Activated T-helper 1 cell treated with anti-CD3 and anti-CD28 coated beads, Interleukin-12 subunit alpha, Interleukin-12 subunit beta, Interleukin-2, Interleukin-4 antibody, amounts not matched to agents 30 ng/mL and 10 ng/mL and 1 ng/mL, durations not matched to agents 14 hours and 24 hours and 36 hours (primary cell): ENCODE data around the gene SNX22. TPM values are rescaled to one million over a fixed set of nuclear protein-coding genes. Genes with fewer than 3 reads are reported as not detected.

ENCODE experiments used
- DNase-seq: peaks from one replicate; pipeline ENCODE4 v3.0.0; 2021; ENCODE audit warnings: low spot score
- H3K27ac Mint-ChIP-seq: one replicate; pipeline ENCODE4 v1.8.0; 2021; ENCODE audit warnings: mild to moderate bottlenecking, mixed read lengths
- H3K27me3 Mint-ChIP-seq: one replicate; pipeline ENCODE4 v1.8.0; 2022; ENCODE audit warnings: mild to moderate bottlenecking, moderate library complexity, mixed read lengths; ENCODE audit not compliant: insufficient read depth
- H3K36me3 Mint-ChIP-seq: one replicate; pipeline ENCODE4 v1.8.0; 2021; ENCODE audit warnings: low read depth, mixed read lengths
- H3K4me1 Mint-ChIP-seq: one replicate; pipeline ENCODE4 v1.8.0; 2021; ENCODE audit warnings: low read depth, mixed read lengths
- H3K4me3 Mint-ChIP-seq: one replicate; pipeline ENCODE4 v1.8.0; 2021; ENCODE audit warnings: mild to moderate bottlenecking, moderate library complexity, mixed read lengths
- H3K9me3 Mint-ChIP-seq: one replicate; pipeline ENCODE4 v1.8.0; 2021; ENCODE audit warnings: mixed read lengths
- intact Hi-C: fragments of 100-400 bp; cut with micrococcal nuclease; formaldehyde crosslinking; loops from one replicate; pipeline ENCODE4 v1.15.1; 2024
- total RNA-seq: library from RNA; stranded (reverse); gene quantifications from 2 replicates; pipeline ENCODE4 v1.2.3, GENCODE V29; 2022

SNX22 gene
- total RNA-seq, 1 donor from 2014 or later = 0.99 TPM

- H3K4me3 Mint-ChIP-seq = no peak overlapping the region
- H3K27me3 Mint-ChIP-seq = no peaks in the 10 kb centered on the region
- no peak overlapping the region for H3K27ac Mint-ChIP-seq
- DNase-seq = no peak
- H3K9me3 Mint-ChIP-seq = no peaks in the 10 kb centered on the region
- no peaks in the 10 kb centered on the region for H3K4me1 Mint-ChIP-seq
- intact Hi-C loops = no loop called here
- peaks cover 49% of the 10 kb centered on the region for H3K36me3 Mint-ChIP-seq
Observed at GRCh38 chr15:64122444-64122843, 29.1 kb upstream of the SNX22 start.

DNA sequence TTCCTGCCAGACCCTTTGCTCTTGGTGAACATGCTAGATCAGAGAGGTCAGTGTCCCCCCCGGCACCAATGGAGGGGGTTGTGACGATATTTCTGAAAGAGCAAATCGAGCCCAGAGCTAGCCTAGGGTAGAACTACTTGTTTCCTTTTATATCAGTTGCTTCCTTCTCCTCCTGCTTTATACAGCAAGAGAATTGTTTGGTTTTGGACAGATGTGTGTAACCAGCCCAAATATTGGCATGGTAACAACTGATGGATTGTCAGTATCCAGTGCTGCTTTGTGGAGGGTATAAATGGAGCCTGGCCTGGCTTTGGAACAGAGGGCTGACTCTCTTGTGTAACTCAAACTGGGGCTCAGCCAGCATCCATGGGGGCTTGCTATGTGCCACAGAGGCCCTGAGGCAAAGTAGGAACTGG is 28.6 kb upstream of the SNX22 start:
- DNase-seq = no peak
- Mint-ChIP-seq H3K27ac (no peak overlapping the region), H3K9me3 (no peaks in the 10 kb centered on the region), H3K36me3 (peaks cover 51% of the 10 kb centered on the region), H3K4me1 (no peaks in the 10 kb centered on the region), H3K4me3 (no peak overlapping the region), H3K27me3 (no peaks in the 10 kb centered on the region)
- intact Hi-C loops = no loop called here

- H3K9me3 Mint-ChIP-seq = no peaks in the 10 kb centered on the region
- intact Hi-C loops = no loop called here
- no peak for DNase-seq
- H3K4me3 Mint-ChIP-seq = no peak overlapping the region
- no peaks in the 10 kb centered on the region for H3K27me3 Mint-ChIP-seq
- H3K36me3 Mint-ChIP-seq = peaks cover 50% of the 10 kb centered on the region
- H3K4me1 Mint-ChIP-seq = no peaks in the 10 kb centered on the region
- no peak overlapping the region for H3K27ac Mint-ChIP-seq
Observed at GRCh38 chr15:64125978-64126377, 25.6 kb upstream of the SNX22 start.

DNA sequence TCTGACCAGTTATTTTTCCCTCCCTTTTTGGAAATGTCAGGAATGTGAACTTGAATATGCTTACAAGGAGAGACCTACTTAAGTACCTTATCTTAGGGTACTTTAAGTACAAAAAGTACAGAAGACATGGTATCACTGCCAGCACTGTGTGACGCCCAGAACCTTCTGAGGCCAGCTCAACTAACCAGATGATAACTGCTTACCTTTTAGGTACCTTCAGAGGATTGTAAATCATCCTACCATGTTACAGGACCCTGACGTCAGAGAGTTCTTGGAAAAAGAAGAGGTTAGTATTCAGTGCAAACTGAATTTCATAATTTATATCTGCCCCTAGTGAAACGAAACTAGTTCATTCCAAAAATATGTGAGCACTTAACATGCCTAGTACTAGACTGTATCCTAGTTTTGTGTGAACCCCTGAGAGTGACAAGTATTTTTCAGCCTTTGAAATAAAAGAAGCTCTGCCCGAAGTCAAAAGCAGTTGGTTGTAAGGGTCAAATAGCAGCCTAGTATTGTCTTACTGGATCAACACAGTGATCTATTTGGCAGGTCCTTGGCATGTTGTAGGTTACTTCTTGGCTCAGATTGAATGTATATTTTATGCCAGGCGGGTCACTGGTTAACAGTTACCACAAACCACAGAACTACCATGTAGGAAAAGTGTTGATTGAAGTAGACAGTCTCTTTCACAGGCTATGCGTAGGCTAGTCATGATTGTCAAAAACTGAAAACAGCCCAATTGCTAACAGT is 23.8 kb upstream of the SNX22 start:
- no peak for DNase-seq
- no peak overlapping the region for H3K4me3 Mint-ChIP-seq
- no peaks in the 10 kb centered on the region for H3K4me1 Mint-ChIP-seq
- H3K27me3 Mint-ChIP-seq = no peaks in the 10 kb centered on the region
- intact Hi-C loops = no loop called here
- H3K27ac Mint-ChIP-seq = no peak overlapping the region
- peaks cover 54% of the 10 kb centered on the region for H3K36me3 Mint-ChIP-seq
- no peaks in the 10 kb centered on the region for H3K9me3 Mint-ChIP-seq

- H3K9me3 Mint-ChIP-seq = no peaks in the 10 kb centered on the region
- no peak for DNase-seq
- peaks cover 46% of the 10 kb centered on the region for H3K36me3 Mint-ChIP-seq
- no peak overlapping the region for H3K4me3 Mint-ChIP-seq
- no peaks in the 10 kb centered on the region for H3K4me1 Mint-ChIP-seq
- intact Hi-C loops = no loop called here
- H3K27me3 Mint-ChIP-seq = no peaks in the 10 kb centered on the region
- H3K27ac Mint-ChIP-seq = no peak overlapping the region
Observed at GRCh38 chr15:64130159-64130558, 21.4 kb upstream of the SNX22 start.

DNA sequence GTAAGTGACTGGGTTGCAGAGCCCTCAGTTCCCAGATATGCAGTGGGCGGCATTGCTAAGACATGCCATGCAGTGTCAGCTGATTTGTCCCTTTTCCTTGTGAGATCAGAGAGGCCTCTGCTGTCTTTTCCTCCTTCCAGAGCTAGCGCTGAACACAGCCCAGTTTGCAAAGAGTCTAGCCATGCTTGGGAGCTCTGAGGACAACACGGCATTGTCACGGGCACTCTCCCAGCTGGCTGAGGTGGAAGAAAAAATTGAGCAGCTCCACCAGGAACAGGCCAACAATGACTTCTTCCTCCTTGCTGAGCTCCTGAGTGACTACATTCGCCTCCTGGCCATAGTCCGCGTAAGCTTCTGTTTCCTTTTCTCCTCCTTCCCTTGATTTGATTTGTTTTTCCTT is 20.0 kb upstream of the SNX22 start:
- intact Hi-C loops = no loop called here
- no peak overlapping the region for H3K27ac Mint-ChIP-seq
- peaks cover 45% of the 10 kb centered on the region for H3K36me3 Mint-ChIP-seq
- no peak for DNase-seq
- H3K4me1 Mint-ChIP-seq = no peaks in the 10 kb centered on the region
- no peak overlapping the region for H3K4me3 Mint-ChIP-seq
- no peaks in the 10 kb centered on the region for H3K27me3 Mint-ChIP-seq
- H3K9me3 Mint-ChIP-seq = no peaks in the 10 kb centered on the region

DNA sequence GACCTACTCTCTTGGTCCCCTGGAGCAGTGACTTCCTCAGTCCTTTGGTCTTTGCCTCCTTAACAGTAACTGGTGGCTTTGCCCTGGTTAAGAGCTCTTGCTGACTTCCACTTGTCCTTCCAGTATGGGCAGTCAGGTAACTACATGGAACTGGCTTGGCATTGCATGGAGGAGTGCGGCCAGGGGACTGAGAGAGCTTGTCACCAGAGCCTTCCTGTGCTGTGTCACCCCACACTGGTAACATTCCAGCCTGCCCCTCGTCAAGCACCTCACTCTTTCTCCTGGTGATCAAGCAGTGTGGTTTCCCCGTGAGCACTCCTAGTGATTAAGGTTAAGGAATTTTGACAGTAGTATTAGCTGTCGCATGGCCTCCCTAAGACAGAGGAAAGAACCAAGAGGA is 19.3 kb upstream of the SNX22 start:
- Mint-ChIP-seq H3K27ac (no peak overlapping the region), H3K36me3 (peaks cover 48% of the 10 kb centered on the region)
- intact Hi-C loops = no loop called here

GRCh38 chr15:64133623-64134344 is 17.7 kb upstream of the SNX22 start:
- no peak overlapping the region for H3K27ac Mint-ChIP-seq
- H3K36me3 Mint-ChIP-seq = peaks cover 42% of the 10 kb centered on the region
- intact Hi-C loops = no loop called here
- no peak for DNase-seq
- H3K9me3 Mint-ChIP-seq = no peaks in the 10 kb centered on the region
- no peaks in the 10 kb centered on the region for H3K27me3 Mint-ChIP-seq
- no peaks in the 10 kb centered on the region for H3K4me1 Mint-ChIP-seq
- H3K4me3 Mint-ChIP-seq = no peak overlapping the region

More for the DNA sequence above, 19.3 kb upstream of the SNX22 start:
- no peak overlapping the region for H3K4me3 Mint-ChIP-seq
- no peaks in the 10 kb centered on the region for H3K9me3 Mint-ChIP-seq
- no peaks in the 10 kb centered on the region for H3K27me3 Mint-ChIP-seq
- DNase-seq = no peak
- H3K4me1 Mint-ChIP-seq = no peaks in the 10 kb centered on the region

DNA sequence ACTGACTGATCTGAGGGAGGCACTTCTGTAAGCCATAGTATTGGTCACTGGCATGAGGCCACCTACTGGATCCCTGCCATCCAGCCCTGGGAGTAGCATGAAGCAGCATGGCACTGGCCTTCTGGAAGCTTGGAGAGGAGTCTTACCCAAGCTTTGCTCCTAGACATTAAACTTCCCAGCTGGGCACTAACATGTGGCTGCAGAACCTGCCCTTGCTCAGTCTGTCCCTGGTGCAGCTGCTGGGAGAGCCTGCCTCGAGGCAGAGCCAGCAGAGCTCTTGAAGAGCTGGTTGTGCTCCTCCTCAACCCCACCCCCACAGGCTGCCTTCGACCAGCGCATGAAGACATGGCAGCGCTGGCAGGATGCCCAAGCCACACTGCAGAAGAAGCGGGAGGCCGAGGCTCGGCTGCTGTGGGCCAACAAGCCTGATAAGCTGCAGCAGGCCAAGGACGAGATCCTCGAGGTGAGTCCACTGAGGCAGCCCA is 17.1 kb upstream of the SNX22 start:
- H3K4me3 Mint-ChIP-seq = no peak overlapping the region
- peaks cover 42% of the 10 kb centered on the region for H3K36me3 Mint-ChIP-seq
- no peaks in the 10 kb centered on the region for H3K4me1 Mint-ChIP-seq
- no peaks in the 10 kb centered on the region for H3K9me3 Mint-ChIP-seq
- H3K27ac Mint-ChIP-seq = no peak overlapping the region
- DNase-seq = no peak
- no peaks in the 10 kb centered on the region for H3K27me3 Mint-ChIP-seq
- intact Hi-C loops = no loop called here

DNA sequence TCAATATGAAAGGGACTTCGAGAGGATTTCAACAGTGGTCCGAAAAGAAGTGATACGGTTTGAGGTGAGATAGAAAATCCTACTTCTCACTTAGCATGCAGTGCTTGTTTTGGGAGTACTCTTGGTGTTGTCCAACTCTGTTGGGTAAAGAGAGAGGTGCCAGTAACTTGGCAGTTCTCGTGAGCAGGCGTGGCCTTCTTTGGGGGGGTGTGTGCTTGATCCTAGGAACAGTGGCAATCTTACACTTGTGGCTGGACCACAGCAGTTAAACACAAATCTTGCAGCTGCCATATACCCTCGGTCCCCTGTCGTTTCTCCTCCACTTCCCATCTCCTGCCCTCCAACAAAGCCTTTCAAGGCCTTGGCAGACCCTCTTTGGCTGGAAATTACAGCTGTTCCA is 15.2 kb upstream of the SNX22 start:
- H3K36me3 Mint-ChIP-seq = peaks cover 36% of the 10 kb centered on the region

DNA sequence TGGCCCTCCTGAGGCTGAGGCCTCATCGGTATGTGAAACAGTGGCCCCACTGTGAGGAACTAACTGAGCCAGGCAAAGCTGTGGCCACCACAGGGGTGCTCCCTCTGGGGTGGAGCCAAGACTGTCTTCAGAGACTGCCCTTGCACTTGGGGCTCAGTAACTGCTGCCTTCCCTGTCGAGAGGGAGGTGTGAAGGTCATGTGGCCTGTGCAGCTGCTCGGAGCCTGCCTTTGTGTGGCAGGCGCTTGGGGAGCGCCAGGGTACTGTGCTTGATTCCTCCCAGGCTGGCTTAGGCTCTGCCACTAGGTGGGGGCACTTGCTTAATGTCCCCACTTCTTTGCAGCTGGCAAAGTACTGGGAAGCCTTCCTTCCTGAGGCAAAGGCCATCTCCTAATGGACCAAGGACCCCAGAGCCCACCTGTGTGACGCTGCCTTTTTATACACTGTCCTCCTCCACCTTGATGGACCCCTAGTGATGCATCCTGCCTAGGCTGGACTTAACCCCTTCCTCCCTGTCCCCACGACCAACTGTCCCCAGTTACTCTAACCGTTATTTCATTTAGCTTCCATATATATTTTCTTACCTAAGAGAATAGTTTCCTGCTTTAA is 14.2 kb upstream of the SNX22 start:
- Mint-ChIP-seq H3K27me3 (no peaks in the 10 kb centered on the region), H3K4me3 (no peak overlapping the region), H3K4me1 (no peaks in the 10 kb centered on the region), H3K27ac (no peak overlapping the region), H3K9me3 (no peaks in the 10 kb centered on the region), H3K36me3 (peaks cover 37% of the 10 kb centered on the region)
- no peak for DNase-seq
- intact Hi-C loops = no loop called here

More for the DNA sequence above, 15.2 kb upstream of the SNX22 start:
- DNase-seq = no peak
- H3K9me3 Mint-ChIP-seq = no peaks in the 10 kb centered on the region
- no peaks in the 10 kb centered on the region for H3K27me3 Mint-ChIP-seq
- intact Hi-C loops = no loop called here
- H3K4me3 Mint-ChIP-seq = no peak overlapping the region
- H3K4me1 Mint-ChIP-seq = no peaks in the 10 kb centered on the region
- H3K27ac Mint-ChIP-seq = no peak overlapping the region

DNA sequence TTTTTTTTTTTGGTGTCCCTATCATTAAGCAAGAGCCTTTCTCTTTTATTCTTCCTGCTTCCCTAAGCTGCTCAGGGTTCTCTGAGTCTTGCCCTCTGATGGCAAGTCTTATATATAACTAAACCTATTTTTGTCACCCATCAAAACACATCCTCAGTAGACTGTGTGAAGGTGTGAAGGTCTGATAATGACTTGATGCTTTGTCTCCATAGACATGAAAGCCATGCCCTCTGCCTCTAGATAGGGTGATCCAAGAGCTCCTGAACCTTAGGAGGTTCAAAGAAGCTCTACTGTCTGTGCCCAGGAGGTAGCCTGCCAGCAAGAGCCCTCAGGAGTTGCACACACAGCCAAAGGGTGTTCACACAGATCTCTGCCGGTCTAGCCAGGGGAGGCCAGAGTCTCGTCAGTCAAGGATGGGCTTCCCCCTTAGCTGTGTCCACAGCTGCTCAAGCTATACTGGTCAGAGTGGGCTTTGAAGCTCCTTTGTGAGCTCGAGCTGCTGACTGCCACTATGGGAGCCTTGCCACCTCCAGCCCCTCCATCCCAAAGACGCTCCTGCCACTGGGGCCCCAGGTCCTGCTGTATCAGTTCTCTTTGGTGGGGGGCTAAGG is 13.1 kb upstream of the SNX22 start:
- intact Hi-C loops = no loop called here
- no peak overlapping the region for H3K4me3 Mint-ChIP-seq
- H3K27ac Mint-ChIP-seq = no peak overlapping the region
- no peaks in the 10 kb centered on the region for H3K4me1 Mint-ChIP-seq
- no peaks in the 10 kb centered on the region for H3K27me3 Mint-ChIP-seq
- no peak for DNase-seq
- no peaks in the 10 kb centered on the region for H3K9me3 Mint-ChIP-seq
- peaks cover 29% of the 10 kb centered on the region for H3K36me3 Mint-ChIP-seq
